ENCODE data around the gene NUP214. TPM values are rescaled to one million over a fixed set of nuclear protein-coding genes. Genes with fewer than 3 reads are reported as not detected.

The NUP214 gene
- total and polyA plus RNA-seq, 2 of the 4 experiments (the other 2 are of a cell fraction): 7.9 to 13.4 TPM

- dilution Hi-C loops (cut with HindIII; ENCODE audit: low sequenced_read_pairs, unreplicated experiment): no loop called here
- Histone ChIP-seq H3K27me3 (ENCODE audit: control insufficient read depth, insufficient read depth, low read length) (peaks cover 18% of the 10 kb centered on the region), H3K4ac (ENCODE audit: low read depth, low read length) (no peak overlapping the region), H2BK15ac (ENCODE audit: low read depth, low read length) (no peak overlapping the region), H3K14ac (replicated peaks; ENCODE audit: low read depth, low read length) (no peak overlapping the region), H3K4me1 (ENCODE audit: control insufficient read depth, insufficient read depth, low read length) (no peaks in the 10 kb centered on the region), H3K18ac (ENCODE audit: low read depth, low read length) (no peak overlapping the region), H3K4me2 (ENCODE audit: low read depth, low read length) (no peak overlapping the region), H2BK120ac (ENCODE audit: low read depth, low read length) (no peak overlapping the region), H3K56ac (ENCODE audit: extremely low read depth, insufficient read depth, low read length) (no peak overlapping the region), H3K27ac (ENCODE audit: insufficient read depth, low read length) (no peak overlapping the region), H4K20me1 (ENCODE audit: insufficient read depth, low read length) (no peaks in the 10 kb centered on the region), H4K91ac (ENCODE audit: insufficient read depth, low read depth, low read length) (no peak overlapping the region), H3K36me3 (ENCODE audit: control insufficient read depth, insufficient read depth, low read length) (no peaks in the 10 kb centered on the region), H3K9me3 (ENCODE audit: control insufficient read depth, insufficient read depth, low read length) (no peaks in the 10 kb centered on the region), H3K23ac (ENCODE audit: low read depth, low read length) (no peak overlapping the region), H3K9ac (ENCODE audit: low read depth, low read length) (no peak overlapping the region), H3K79me1 (ENCODE audit: low read depth in 1 of 2, low read length in 2 of 2) (peaks cover 4 to 23% of the 10 kb centered on the region in 2 experiments), H2AFZ (replicated peaks; ENCODE audit: low read length, poor library complexity) (no peak overlapping the region), H2BK20ac (ENCODE audit: low read depth, low read length) (no peak overlapping the region), H2BK5ac (ENCODE audit: low read depth, low read length, poor library complexity, severe bottlenecking) (no peak overlapping the region), H4K8ac (ENCODE audit: low read depth in 2 of 2, low read length in 2 of 2) (no peak overlapping the region), H2AK9ac (replicated peaks; ENCODE audit: low read depth, low read length, poor library complexity) (no peak overlapping the region), H3K9me1 (ENCODE audit: insufficient read depth, low read length) (no peaks in the 10 kb centered on the region), H4K5ac (ENCODE audit: low read depth, low read length) (no peak overlapping the region), H3K4me3 (ENCODE audit: insufficient read depth, low read depth, low read length) (no peak overlapping the region), H2AK5ac (ENCODE audit: low read depth, low read length) (no peak overlapping the region)
- no peak for ATAC-seq (ENCODE audit: low read depth)
- CTCF ChIA-PET: no interaction called here
- in situ Hi-C loops (cut with MboI; ENCODE audit: low sequenced_read_pairs): no loop called here
- TF ChIP-seq USF2 (IDR thresholded peaks at IDR 0.05; ENCODE audit: low read depth, low read length) (no peak), MAZ (IDR thresholded peaks at IDR 0.05; ENCODE audit: borderline replicate concordance, low read depth, low read length) (no peak)
- POLR2A ChIA-PET (ENCODE audit: unreplicated experiment): no interaction called here
- intact Hi-C loops (cut with micrococcal nuclease): no loop called here
- DNase-seq: no peak
- no CpG with 5 or more reads among the region's 2 CpGs for WGBS, 2 experiments (ENCODE audit: extremely low coverage in 2 of 2, insufficient read length in 1 of 2)
- BruUV-seq (replicated peaks): no TSS peak
Measured at GRCh38 chr9:131122158-131122557, 3.2 kb upstream of the NUP214 start.
